ENCODE measurements around the gene MT3. TPM values are rescaled to one million over a fixed set of nuclear protein-coding genes. Genes with fewer than 3 reads are reported as not detected.

Gene MT3
- polyA plus RNA-seq, 1 of the 3 experiments (the other 2 are of a cell fraction) = 0.43 TPM

DNA sequence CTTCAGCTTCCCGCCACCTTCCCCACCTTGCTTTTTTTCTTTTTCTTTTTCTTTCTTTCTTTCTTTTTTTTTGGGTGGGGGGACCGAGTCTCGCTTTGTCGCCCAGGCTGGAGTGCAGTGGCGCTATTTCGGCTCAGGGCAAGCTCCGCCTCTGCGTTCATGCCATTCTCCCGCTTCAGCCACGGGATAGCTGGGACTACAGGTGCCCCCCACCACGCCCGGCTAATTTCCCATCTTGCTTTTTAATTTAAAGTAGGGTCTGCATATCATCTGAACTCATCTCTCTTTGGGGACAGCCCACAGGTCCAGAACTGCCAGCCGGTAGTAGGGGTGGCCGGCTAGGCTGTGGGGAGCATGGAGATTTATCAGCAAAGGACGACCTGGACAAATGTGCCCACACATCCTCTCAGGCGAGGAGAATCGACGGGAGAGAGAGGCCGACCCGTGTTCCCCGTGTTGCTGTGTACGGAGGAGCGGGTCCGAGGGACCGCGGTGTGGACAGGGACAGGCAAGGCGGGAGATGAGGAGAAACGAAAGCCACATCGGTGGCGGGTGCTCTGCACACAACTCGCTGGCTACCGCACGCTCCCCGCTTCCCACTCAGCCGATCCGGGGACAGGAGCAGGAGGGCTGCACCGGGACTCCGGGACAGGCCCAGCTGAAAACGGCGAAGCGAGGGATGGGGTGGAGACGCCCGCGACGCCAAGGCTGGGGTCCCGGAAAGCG is 45.5 kb downstream of the MT3 start:
- H3K27me3 ChIP-seq (ENCODE audit: insufficient read depth) = peaks cover 31% of the 10 kb centered on the region; the same call in 1 of the 2 replicates
- ChIA-PET POLR2A (no interaction called here), CTCF (interaction anchor here (0.7 to 1.1 kb wide), 2 partner anchors 48 to 68 kb away, joined by 3 read pairs; no protein-coding TSS in a partner anchor)
- no peaks in the 10 kb centered on the region for H3K9me3 ChIP-seq
- H3K36me3 ChIP-seq (replicated peaks in 1 of 2; ENCODE audit: control insufficient read depth in 1 of 2, insufficient read depth in 2 of 2, low read length in 1 of 2) = no peaks in the 10 kb centered on the region
- no peak overlapping the region for H3K9ac ChIP-seq
- 30% methylated on average over 36 of the region's 47 CpGs for WGBS (ENCODE audit: low lambda C conversion rate)
- H3K4me2 ChIP-seq = peak overlapping the region; percentile 50
- peak overlapping the region; percentile 35 to 37; a peak in 3 of 4 replicates for H3K4me3 ChIP-seq (ENCODE audit: low read depth in 2 of 2, low read length in 1 of 2)
- H2AFZ ChIP-seq (ENCODE audit: low read depth) = no peak overlapping the region
- peaks cover 0 to 15% of the 10 kb centered on the region in 2 experiments; a peak in 1 of 4 replicates for H3K4me1 ChIP-seq (ENCODE audit: control insufficient read depth in 1 of 2, insufficient read depth in 2 of 2, low read depth in 1 of 2, low read length in 1 of 2)
- H3K9me2 ChIP-seq = no peaks in the 10 kb centered on the region
- no peaks in the 10 kb centered on the region for H4K20me1 ChIP-seq (ENCODE audit: insufficient read depth)
- peak; percentile 53 for DNase-seq
- no peaks in the 10 kb centered on the region for H3F3A ChIP-seq (replicated peaks; ENCODE audit: insufficient read depth)
- no peak overlapping the region for H3K27ac ChIP-seq (ENCODE audit: low read depth in 2 of 2, low read length in 1 of 2)
- no peak for TF ChIP-seq RXRA (IDR thresholded peaks at IDR 0.05; ENCODE audit: borderline replicate concordance, low read depth)
- no peak for TF ChIP-seq FOXM1 (IDR thresholded peaks at IDR 0.05; ENCODE audit: low read depth)
- H3K79me2 ChIP-seq (ENCODE audit: insufficient read depth) = no peaks in the 10 kb centered on the region

- peak overlapping the region in 1 of 2 experiments; percentile 37; a peak in 2 of 4 replicates for H3K4me3 ChIP-seq (ENCODE audit: low read depth in 2 of 2, low read length in 1 of 2)
- peak; percentile 55 for DNase-seq
- H3K9me2 ChIP-seq = no peaks in the 10 kb centered on the region
- H3K9me3 ChIP-seq = no peaks in the 10 kb centered on the region
- peaks cover 0 to 11% of the 10 kb centered on the region in 2 experiments; a peak in 1 of 4 replicates for H3K4me1 ChIP-seq (ENCODE audit: control insufficient read depth in 1 of 2, insufficient read depth in 2 of 2, low read depth in 1 of 2, low read length in 1 of 2)
- H3K4me2 ChIP-seq = peak overlapping the region; percentile 50
- no peak for TF ChIP-seq IRF3 (IDR thresholded peaks at IDR 0.05; ENCODE audit: low read depth, low read length)
- TF ChIP-seq FOXJ3 (CRISPR knock-in tag; IDR thresholded peaks at IDR 0.05) = no peak
- TF ChIP-seq CHD2 (IDR thresholded peaks at IDR 0.05; ENCODE audit: low read length, partially characterized antibody) = no peak
- H3K9ac ChIP-seq = no peak overlapping the region
- peaks cover 31% of the 10 kb centered on the region; the same call in 1 of the 2 replicates for H3K27me3 ChIP-seq (ENCODE audit: insufficient read depth)
- POLR2A ChIA-PET = no interaction called here
- H3K27ac ChIP-seq (ENCODE audit: low read depth in 2 of 2, low read length in 1 of 2) = no peak overlapping the region
- H2AFZ ChIP-seq (ENCODE audit: low read depth) = no peak overlapping the region
- H3K36me3 ChIP-seq (replicated peaks in 1 of 2; ENCODE audit: control insufficient read depth in 1 of 2, insufficient read depth in 2 of 2, low read length in 1 of 2) = no peaks in the 10 kb centered on the region
- CTCF ChIA-PET = interaction anchor here (0.7 to 2.1 kb wide), 3 partner anchors 32 to 67 kb away, joined by 3 to 6 read pairs (median 3); no protein-coding TSS in a partner anchor
- H3F3A ChIP-seq (replicated peaks; ENCODE audit: insufficient read depth) = no peaks in the 10 kb centered on the region
- no peaks in the 10 kb centered on the region for H3K79me2 ChIP-seq (ENCODE audit: insufficient read depth)
- 30% methylated on average over 21 of the region's 40 CpGs for WGBS (ENCODE audit: low lambda C conversion rate)
- H4K20me1 ChIP-seq (ENCODE audit: insufficient read depth) = no peaks in the 10 kb centered on the region
These were observed 46.2 kb downstream of the MT3 start for GRCh38 chr16:56635441-56635967.

- WGBS (ENCODE audit: low lambda C conversion rate) = 54% methylated on average over 7 of the region's 9 CpGs
- H3F3A ChIP-seq (replicated peaks; ENCODE audit: insufficient read depth) = no peaks in the 10 kb centered on the region
- H3K79me2 ChIP-seq (ENCODE audit: insufficient read depth) = no peaks in the 10 kb centered on the region
- H2AFZ ChIP-seq (ENCODE audit: low read depth) = no peak overlapping the region
- no peaks in the 10 kb centered on the region for H3K36me3 ChIP-seq (replicated peaks in 1 of 2; ENCODE audit: control insufficient read depth in 1 of 2, insufficient read depth in 2 of 2, low read length in 1 of 2)
- H3K4me2 ChIP-seq = no peak overlapping the region
- no peak overlapping the region for H3K9ac ChIP-seq
- no peaks in the 10 kb centered on the region for H3K9me3 ChIP-seq
- no peaks in the 10 kb centered on the region for H4K20me1 ChIP-seq (ENCODE audit: insufficient read depth)
- DNase-seq = no peak
- peaks cover 31% of the 10 kb centered on the region; the same call in 1 of the 2 replicates for H3K27me3 ChIP-seq (ENCODE audit: insufficient read depth)
- H3K4me3 ChIP-seq (ENCODE audit: low read depth in 2 of 2, low read length in 1 of 2) = no peak overlapping the region
- POLR2A ChIA-PET = no interaction called here
- H3K9me2 ChIP-seq = no peaks in the 10 kb centered on the region
- H3K4me1 ChIP-seq (ENCODE audit: control insufficient read depth in 1 of 2, insufficient read depth in 2 of 2, low read depth in 1 of 2, low read length in 1 of 2) = peaks cover 0 to 11% of the 10 kb centered on the region in 2 experiments; a peak in 1 of 4 replicates
- H3K27ac ChIP-seq (ENCODE audit: low read depth in 2 of 2, low read length in 1 of 2) = no peak overlapping the region
- CTCF ChIA-PET = interaction anchor here (2.1 kb wide), 1 partner anchor 33 kb away, joined by 6 read pairs; no protein-coding TSS in a partner anchor
- TF ChIP-seq TAF1 (IDR thresholded peaks at IDR 0.05; ENCODE audit: borderline replicate concordance, low read depth, low read length) (no peak), YY1 (IDR thresholded peaks at IDR 0.05; ENCODE audit: low read depth) (no peak), TEAD4 (IDR thresholded peaks at IDR 0.05; ENCODE audit: borderline replicate concordance, insufficient read depth) (no peak), IRF3 (IDR thresholded peaks at IDR 0.05; ENCODE audit: low read depth, low read length) (no peak), JUND (IDR thresholded peaks at IDR 0.05) (no peak), RFX5 (IDR thresholded peaks at IDR 0.05; ENCODE audit: low read length) (no peak), GATA2 (CRISPR knock-in tag; IDR thresholded peaks at IDR 0.05) (no peak), MXI1 (IDR thresholded peaks at IDR 0.05; ENCODE audit: low read depth, low read length) (no peak), NRF1 (IDR thresholded peaks at IDR 0.05; ENCODE audit: low read depth, low read length) (no peak), TCF12 (IDR thresholded peaks at IDR 0.05) (no peak)
- TF ChIP-seq, protein P1, sequence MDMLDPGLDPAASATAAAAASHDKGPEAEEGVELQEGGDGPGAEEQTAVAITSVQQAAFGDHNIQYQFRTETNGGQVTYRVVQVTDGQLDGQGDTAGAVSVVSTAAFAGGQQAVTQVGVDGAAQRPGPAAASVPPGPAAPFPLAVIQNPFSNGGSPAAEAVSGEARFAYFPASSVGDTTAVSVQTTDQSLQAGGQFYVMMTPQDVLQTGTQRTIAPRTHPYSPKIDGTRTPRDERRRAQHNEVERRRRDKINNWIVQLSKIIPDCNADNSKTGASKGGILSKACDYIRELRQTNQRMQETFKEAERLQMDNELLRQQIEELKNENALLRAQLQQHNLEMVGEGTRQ (IDR thresholded peaks at IDR 0.05; ENCODE audit: borderline replicate concordance, low read depth, low read length) = no peak
These were observed 47.5 kb downstream of the MT3 start for GRCh38 chr16:56636616-56637413.

All from SK-N-SH (cell line).